KOPT-K1 (cell line): ENCODE results near the gene ENO3.

Source experiments
- H3K27ac ChIP-seq: fragments of 200-600 bp; sonication (generic); 2 replicates; pipeline ENCODE4 v1.5.1; 2016; ENCODE audit warnings: antibody characterized with exemption, mild to moderate bottlenecking, low read depth, low read length; ENCODE audit not compliant: poor library complexity, severe bottlenecking
- H3K36me3 ChIP-seq: fragments of 200-600 bp; sonication (generic); 2 replicates; pipeline ENCODE4 v1.5.1; 2017; ENCODE audit warnings: antibody characterized with exemption, mild to moderate bottlenecking, low read length, moderate library complexity; ENCODE audit not compliant: insufficient read depth
- H3K9me3 ChIP-seq: fragments of 200-600 bp; sonication (generic); 2 replicates; pipeline ENCODE4 v1.5.1; 2017; ENCODE audit warnings: antibody characterized with exemption, low read length, mild to moderate bottlenecking; ENCODE audit not compliant: insufficient read depth, poor library complexity, severe bottlenecking

ENO3 gene

GRCh38 chr17:4944163-4944553 is 6.8 kb upstream of the ENO3 start:
- Histone ChIP-seq H3K27ac (peak overlapping the region; percentile 99), H3K36me3 (peaks cover 59% of the 10 kb centered on the region)

GRCh38 chr17:4944554-4945175 is 6.3 kb upstream of the ENO3 start:
- H3K27ac ChIP-seq, result peak overlapping the region; percentile 99
- peaks cover 59% of the 10 kb centered on the region for H3K36me3 ChIP-seq
- H3K9me3 ChIP-seq, result no peaks in the 10 kb centered on the region

More at GRCh38 chr17:4944163-4944553, 6.8 kb upstream of the ENO3 start:
- H3K9me3 ChIP-seq, result no peaks in the 10 kb centered on the region

- Histone ChIP-seq H3K27ac (peak overlapping the region; percentile 99), H3K9me3 (no peaks in the 10 kb centered on the region), H3K36me3 (peaks cover 59% of the 10 kb centered on the region)
These were observed 5.6 kb upstream of the ENO3 start for GRCh38 chr17:4945176-4945943.

- no peaks in the 10 kb centered on the region for H3K9me3 ChIP-seq
- peaks cover 59% of the 10 kb centered on the region for H3K36me3 ChIP-seq
- peak overlapping the region; percentile 99 for H3K27ac ChIP-seq
These were observed 5.0 kb upstream of the ENO3 start for GRCh38 chr17:4945944-4946280.

GRCh38 chr17:4946312-4946976 is 4.5 kb upstream of the ENO3 start:
- Histone ChIP-seq H3K27ac (peak overlapping the region; percentile 99), H3K9me3 (no peaks in the 10 kb centered on the region), H3K36me3 (peaks cover 59% of the 10 kb centered on the region)

- Histone ChIP-seq H3K36me3 (peaks cover 56% of the 10 kb centered on the region), H3K9me3 (no peaks in the 10 kb centered on the region), H3K27ac (peak overlapping the region; percentile 99)
These were observed 3.9 kb upstream of the ENO3 start for GRCh38 chr17:4947010-4947410.

- H3K27ac ChIP-seq, result peak overlapping the region; percentile 99
- peaks cover 50% of the 10 kb centered on the region for H3K36me3 ChIP-seq
- H3K9me3 ChIP-seq, result no peaks in the 10 kb centered on the region
These were observed 3.3 kb upstream of the ENO3 start for GRCh38 chr17:4947411-4948165.

GRCh38 chr17:4948166-4948930 is 2.6 kb upstream of the ENO3 start, which contains the start of gene PFN1:
Gene PFN1, minus strand, starts transcription at chr17:4948530. Its CDS starts 136 bp downstream, at chr17:4948394.
- no peaks in the 10 kb centered on the region for H3K9me3 ChIP-seq
- H3K27ac ChIP-seq, result peak within 1 kb of the TSS; percentile 99
- peaks cover 42% of the 10 kb centered on the region for H3K36me3 ChIP-seq

- H3K9me3 ChIP-seq, result no peaks in the 10 kb centered on the region
- H3K36me3 ChIP-seq, result peaks cover 37% of the 10 kb centered on the region
- H3K27ac ChIP-seq, result peak overlapping the region; percentile 99
These were observed 2.0 kb upstream of the ENO3 start for GRCh38 chr17:4948931-4949320.

- no peaks in the 10 kb centered on the region for H3K9me3 ChIP-seq
- H3K27ac ChIP-seq, result peak overlapping the region; percentile 99
- H3K36me3 ChIP-seq, result peaks cover 32% of the 10 kb centered on the region
These were observed 1.4 kb upstream of the ENO3 start for GRCh38 chr17:4949321-4950074.

- Histone ChIP-seq H3K9me3 (no peaks in the 10 kb centered on the region), H3K36me3 (peaks cover 25% of the 10 kb centered on the region), H3K27ac (peak overlapping the region; percentile 99)
These were observed 709 bp upstream of the ENO3 start for GRCh38 chr17:4950075-4950745.

- H3K9me3 ChIP-seq, result no peaks in the 10 kb centered on the region
- peaks cover 12% of the 10 kb centered on the region for H3K36me3 ChIP-seq
- H3K27ac ChIP-seq, result peak overlapping the region; percentile 99
These were observed 567 bp downstream of the ENO3 start for GRCh38 chr17:4951486-4951885.

- Histone ChIP-seq H3K9me3 (no peaks in the 10 kb centered on the region), H3K27ac (no peak overlapping the region), H3K36me3 (peaks cover 10% of the 10 kb centered on the region)
These were observed 2.6 kb downstream of the ENO3 start for GRCh38 chr17:4953451-4953961.
